GM12891 (cell line): ENCODE results near the gene CCDC87.

Experiments
- PAX5 ChIP-seq: IDR thresholded peaks from 2 replicates; pipeline ENCODE4 v1.6.1; 2011; ENCODE audit warnings: low read length, moderate library complexity, mild to moderate bottlenecking; ENCODE audit not compliant: insufficient read depth, severe bottlenecking
- POLR2A ChIP-seq: IDR thresholded peaks from 2 replicates; pipeline ENCODE4 v1.6.1; 2011; ENCODE audit warnings: low read depth, low read length, control low read depth
- POLR2AphosphoS5 ChIP-seq: IDR thresholded peaks from 2 replicates; pipeline ENCODE4 v1.6.1; 2011; ENCODE audit warnings: low read depth, low read length, control low read depth
- SPI1 ChIP-seq: IDR thresholded peaks from 2 replicates; pipeline ENCODE4 v1.6.1; 2011; ENCODE audit warnings: low read depth, low read length, control low read depth
- TAF1 ChIP-seq: IDR thresholded peaks from 2 replicates; pipeline ENCODE4 v1.6.1; 2011; ENCODE audit warnings: low read depth, low read length, control low read depth

- no peak for TF ChIP-seq POLR2AphosphoS5
- no peak for TF ChIP-seq POLR2A
- TF ChIP-seq SPI1, result no peak
- TF ChIP-seq TAF1, result no peak
- TF ChIP-seq PAX5, result no peak
Measured at GRCh38 chr11:66632952-66633351, 40.1 kb upstream of the CCDC87 start.
